GM12873 (cell line): ENCODE measurements around the gene HIF1A.

Experiments
- TF ChIP-seq, protein P1 (sequence below): IDR thresholded peaks from 2 replicates; pipeline ENCODE4 v1.5.1; 2012; ENCODE audit warnings: low read depth, mild to moderate bottlenecking, moderate library complexity, low read length, control low read depth; ENCODE audit not compliant: insufficient read depth; ENCODE audit errors: missing control alignments

HIF1A gene

DNA sequence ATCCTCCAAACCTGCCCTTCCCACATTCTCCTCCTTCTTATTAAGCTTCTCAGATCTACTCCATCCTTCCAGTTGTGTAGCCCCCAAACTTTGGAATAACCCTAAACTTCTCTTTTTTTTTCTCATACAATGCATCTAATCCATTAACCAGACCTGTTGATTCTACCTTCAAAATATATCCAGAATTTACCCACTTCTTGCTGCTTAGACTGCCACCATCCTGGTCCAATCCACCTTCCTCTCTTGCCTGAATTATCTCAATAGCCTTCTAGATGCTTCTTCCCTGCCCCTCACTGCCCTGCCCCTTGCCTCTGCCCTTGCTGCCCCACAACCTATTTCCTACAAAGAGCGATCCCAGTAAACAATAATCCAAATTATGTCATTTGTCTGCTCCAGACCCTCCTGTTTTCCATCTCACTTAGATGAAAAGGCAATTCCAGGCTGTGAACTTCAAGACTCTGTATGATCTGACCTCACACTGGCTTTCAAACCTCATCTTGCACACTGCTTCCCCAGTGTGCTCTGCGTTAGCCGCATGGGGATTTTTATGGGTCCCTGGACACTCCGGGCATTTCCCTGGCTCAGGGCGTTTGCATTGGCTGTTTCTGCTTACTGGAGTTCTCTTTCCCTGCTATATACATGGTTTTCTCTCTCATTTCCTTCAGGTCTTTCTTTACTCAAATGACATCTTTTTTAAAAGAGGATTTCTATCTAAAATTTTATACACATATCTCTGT, 42.6 kb upstream of the HIF1A start:
- TF ChIP-seq, protein P1, sequence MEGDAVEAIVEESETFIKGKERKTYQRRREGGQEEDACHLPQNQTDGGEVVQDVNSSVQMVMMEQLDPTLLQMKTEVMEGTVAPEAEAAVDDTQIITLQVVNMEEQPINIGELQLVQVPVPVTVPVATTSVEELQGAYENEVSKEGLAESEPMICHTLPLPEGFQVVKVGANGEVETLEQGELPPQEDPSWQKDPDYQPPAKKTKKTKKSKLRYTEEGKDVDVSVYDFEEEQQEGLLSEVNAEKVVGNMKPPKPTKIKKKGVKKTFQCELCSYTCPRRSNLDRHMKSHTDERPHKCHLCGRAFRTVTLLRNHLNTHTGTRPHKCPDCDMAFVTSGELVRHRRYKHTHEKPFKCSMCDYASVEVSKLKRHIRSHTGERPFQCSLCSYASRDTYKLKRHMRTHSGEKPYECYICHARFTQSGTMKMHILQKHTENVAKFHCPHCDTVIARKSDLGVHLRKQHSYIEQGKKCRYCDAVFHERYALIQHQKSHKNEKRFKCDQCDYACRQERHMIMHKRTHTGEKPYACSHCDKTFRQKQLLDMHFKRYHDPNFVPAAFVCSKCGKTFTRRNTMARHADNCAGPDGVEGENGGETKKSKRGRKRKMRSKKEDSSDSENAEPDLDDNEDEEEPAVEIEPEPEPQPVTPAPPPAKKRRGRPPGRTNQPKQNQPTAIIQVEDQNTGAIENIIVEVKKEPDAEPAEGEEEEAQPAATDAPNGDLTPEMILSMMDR = no peak

DNA sequence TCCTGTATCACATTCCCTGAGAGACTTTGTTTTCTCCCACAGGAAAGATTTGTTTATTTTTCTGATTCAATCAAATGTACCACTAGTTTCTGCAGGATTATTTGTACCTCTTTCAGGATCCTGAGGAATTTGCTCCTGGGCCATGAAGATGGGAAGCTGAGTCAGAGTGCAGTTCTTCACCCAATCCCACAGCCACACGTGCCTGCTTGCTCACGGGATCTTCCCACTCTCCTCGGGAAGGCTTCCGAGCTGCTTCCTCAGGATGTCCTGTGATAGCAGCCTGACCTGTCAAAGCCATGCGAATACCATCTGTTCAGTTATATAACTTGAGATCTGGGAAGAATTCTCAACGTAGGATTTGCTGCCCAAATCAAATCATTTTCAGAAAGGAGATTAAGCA, 41.8 kb upstream of the HIF1A start:
- TF ChIP-seq, protein P1 = no peak

DNA sequence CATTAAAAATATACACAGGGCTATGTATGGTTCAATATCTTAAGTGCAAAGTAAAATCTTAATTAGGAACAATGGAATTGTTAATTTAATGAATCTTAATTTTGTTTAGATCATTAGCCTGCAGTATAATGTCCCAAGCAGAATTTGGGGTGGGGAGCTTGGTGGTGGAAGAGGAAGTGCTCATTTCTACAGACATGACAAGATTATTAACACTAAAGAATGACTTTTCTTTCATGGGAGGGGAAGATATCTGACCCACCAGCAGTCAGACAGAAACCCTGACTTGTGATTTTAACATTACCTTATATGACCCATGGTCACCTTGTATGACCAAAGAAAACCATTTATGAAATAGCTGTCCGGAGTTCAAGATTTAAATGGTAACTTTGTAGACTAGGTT, 41.3 kb upstream of the HIF1A start:
- TF ChIP-seq, protein P1 = no peak

DNA sequence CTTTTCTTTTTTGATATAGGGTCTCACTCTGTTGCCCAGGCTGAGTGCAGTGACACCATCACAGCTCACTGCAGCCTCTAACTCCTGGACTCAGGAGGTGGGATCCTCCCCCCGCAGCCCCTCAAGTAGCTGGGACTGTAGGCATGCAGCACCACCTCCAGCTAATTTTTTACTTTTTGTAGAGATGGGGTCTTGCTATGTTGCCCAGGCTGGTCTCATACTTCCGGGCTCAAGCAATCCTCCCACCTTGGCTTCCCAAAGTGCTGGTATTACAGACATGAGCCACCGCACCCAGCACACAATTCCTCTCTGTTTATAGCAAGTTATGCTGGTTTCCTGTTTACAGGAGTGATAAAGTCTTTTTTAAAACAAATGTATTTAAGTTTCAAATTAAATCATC, 39.5 kb upstream of the HIF1A start:
- TF ChIP-seq, protein P1 = no peak

DNA sequence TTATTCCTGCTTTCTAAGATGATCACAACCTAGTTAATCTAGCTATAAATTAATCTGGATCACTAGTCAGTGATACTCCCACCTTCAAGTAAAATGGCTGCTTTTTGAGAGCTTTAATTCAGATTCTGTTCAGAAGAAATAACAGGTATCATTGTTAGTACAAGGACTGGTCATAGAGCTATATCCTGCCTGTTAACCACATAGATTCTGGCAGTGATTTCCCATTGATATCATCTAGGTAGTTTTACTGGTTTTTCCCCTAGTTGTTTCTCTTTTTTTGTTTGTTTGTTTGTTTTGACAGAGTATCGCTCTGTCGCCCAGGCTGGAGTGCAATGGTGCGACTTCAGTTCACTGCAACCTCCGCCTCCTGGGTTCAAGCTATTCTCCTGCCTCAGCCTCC, 39.0 kb upstream of the HIF1A start:
- TF ChIP-seq, protein P1 = no peak

DNA sequence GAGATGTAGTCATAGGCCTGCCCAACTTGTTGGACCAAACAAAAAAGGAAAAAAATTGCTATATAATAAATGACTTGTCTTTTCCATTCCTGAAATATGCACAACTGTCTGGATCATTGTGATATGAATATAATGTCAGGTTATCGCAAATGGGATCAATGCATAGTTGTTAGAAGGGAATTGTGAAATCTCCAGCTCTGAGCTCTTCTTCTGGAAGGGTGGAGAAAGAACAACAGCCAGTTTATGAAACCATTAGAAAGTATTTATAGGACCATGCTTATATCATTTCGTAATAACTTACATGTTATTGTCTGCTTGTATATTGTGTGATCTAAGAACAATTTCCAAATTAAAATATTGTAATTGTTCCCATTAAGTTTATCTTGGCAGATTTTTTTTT, 35.7 kb upstream of the HIF1A start:
- TF ChIP-seq, protein P1 = no peak

DNA sequence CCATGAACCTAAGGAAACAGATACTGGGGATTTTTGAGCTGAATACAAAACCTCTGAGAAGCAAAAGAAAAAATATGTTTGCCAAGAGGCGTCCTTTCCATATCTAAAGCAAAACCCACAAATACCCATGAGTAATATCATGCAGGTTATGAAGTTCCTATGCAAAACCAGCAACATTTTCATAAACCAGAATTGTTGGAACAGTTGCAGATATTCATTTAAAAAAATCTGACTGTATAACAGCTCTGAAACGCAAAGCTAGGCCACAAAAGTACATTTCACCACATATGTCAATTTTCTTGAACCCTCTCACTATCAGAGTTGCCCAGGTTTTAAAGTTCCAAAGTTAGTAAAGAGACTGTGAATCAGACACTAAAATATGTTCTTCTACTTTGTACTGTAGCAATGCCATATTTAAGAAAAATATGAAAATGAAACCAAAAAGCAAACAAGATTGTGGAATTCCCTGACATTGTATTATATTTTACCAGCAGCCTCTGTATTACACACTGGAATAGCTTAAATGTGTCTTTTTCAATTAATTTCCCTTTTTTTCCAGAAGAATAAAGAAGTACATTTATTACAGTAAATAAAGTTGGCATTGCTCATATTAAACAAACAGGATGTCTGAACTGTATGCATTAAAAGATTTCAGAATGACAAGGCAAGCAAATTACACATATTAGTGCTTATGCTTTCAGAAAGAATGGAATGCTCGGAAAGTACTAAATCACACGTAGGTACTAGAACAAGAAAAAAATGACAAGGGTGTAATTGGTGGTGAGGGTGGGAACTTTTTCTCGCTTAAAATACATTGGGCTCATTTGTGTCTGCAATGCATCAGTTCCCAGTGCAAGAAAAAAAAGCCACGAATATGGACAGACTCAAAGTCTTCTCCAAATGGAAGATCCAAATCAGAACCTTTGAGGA, 33.6 kb upstream of the HIF1A start:
- TF ChIP-seq, protein P1 = no peak
